ENCODE results near the gene ANKRD52. TPM values are rescaled to one million over a fixed set of nuclear protein-coding genes. Genes with fewer than 3 reads are reported as not detected.

ANKRD52 gene
- total RNA-seq, 4 donors from 2014 or later: 30.5 to 48.7 (median 36.6) TPM

GRCh38 chr12:56237552-56237951, 20.6 kb downstream of the ANKRD52 start:
- Histone ChIP-seq H3K4me1 (no peaks in the 10 kb centered on the region), H3K9me3 (no peaks in the 10 kb centered on the region), H3K27me3 (no peaks in the 10 kb centered on the region), H3K27ac (no peak overlapping the region), H3K36me3 (peaks cover 0 to 58% (median 0%) of the 10 kb centered on the region in 3 donors), H3K4me3 (no peak overlapping the region)
- no peak for DNase-seq
- TF ChIP-seq, protein P1, sequence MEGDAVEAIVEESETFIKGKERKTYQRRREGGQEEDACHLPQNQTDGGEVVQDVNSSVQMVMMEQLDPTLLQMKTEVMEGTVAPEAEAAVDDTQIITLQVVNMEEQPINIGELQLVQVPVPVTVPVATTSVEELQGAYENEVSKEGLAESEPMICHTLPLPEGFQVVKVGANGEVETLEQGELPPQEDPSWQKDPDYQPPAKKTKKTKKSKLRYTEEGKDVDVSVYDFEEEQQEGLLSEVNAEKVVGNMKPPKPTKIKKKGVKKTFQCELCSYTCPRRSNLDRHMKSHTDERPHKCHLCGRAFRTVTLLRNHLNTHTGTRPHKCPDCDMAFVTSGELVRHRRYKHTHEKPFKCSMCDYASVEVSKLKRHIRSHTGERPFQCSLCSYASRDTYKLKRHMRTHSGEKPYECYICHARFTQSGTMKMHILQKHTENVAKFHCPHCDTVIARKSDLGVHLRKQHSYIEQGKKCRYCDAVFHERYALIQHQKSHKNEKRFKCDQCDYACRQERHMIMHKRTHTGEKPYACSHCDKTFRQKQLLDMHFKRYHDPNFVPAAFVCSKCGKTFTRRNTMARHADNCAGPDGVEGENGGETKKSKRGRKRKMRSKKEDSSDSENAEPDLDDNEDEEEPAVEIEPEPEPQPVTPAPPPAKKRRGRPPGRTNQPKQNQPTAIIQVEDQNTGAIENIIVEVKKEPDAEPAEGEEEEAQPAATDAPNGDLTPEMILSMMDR (IDR thresholded peaks at IDR 0.05): no peak
- no peak for TF ChIP-seq POLR2A (IDR thresholded peaks at IDR 0.05)

GRCh38 chr12:56236985-56237384, 21.2 kb downstream of the ANKRD52 start:
- TF ChIP-seq, protein P1 (IDR thresholded peaks at IDR 0.05): no peak
- no peak for TF ChIP-seq POLR2A (IDR thresholded peaks at IDR 0.05)
- Histone ChIP-seq H3K27ac (no peak overlapping the region), H3K4me3 (no peak overlapping the region), H3K9me3 (no peaks in the 10 kb centered on the region), H3K36me3 (peaks cover 0 to 52% (median 0%) of the 10 kb centered on the region in 3 donors), H3K27me3 (no peaks in the 10 kb centered on the region), H3K4me1 (no peaks in the 10 kb centered on the region)
- DNase-seq: no peak

GRCh38 chr12:56236091-56236490, 22.1 kb downstream of the ANKRD52 start:
- H3K36me3 ChIP-seq: peaks cover 0 to 43% (median 0%) of the 10 kb centered on the region in 3 donors
- H3K9me3 ChIP-seq: no peaks in the 10 kb centered on the region
- no peak for DNase-seq
- TF ChIP-seq, protein P1 (IDR thresholded peaks at IDR 0.05): no peak
- TF ChIP-seq POLR2A (IDR thresholded peaks at IDR 0.05): no peak
- H3K4me3 ChIP-seq: no peak overlapping the region
- no peaks in the 10 kb centered on the region for H3K4me1 ChIP-seq
- no peak overlapping the region for H3K27ac ChIP-seq
- H3K27me3 ChIP-seq: no peaks in the 10 kb centered on the region

GRCh38 chr12:56234746-56235436, 23.3 kb downstream of the ANKRD52 start:
- Histone ChIP-seq H3K36me3 (peaks cover 0 to 31% (median 0%) of the 10 kb centered on the region in 3 donors), H3K9me3 (no peaks in the 10 kb centered on the region), H3K27me3 (no peaks in the 10 kb centered on the region), H3K27ac (no peak overlapping the region), H3K4me1 (no peaks in the 10 kb centered on the region), H3K4me3 (no peak overlapping the region)
- TF ChIP-seq, protein P1 (IDR thresholded peaks at IDR 0.05): no peak
- TF ChIP-seq POLR2A (IDR thresholded peaks at IDR 0.05): no peak
- no peak for DNase-seq

GRCh38 chr12:56231184-56231582, 27.0 kb downstream of the ANKRD52 start:
- peaks cover 0 to 8% (median 0%) of the 10 kb centered on the region in 4 donors for H3K4me1 ChIP-seq
- TF ChIP-seq, protein P1 (IDR thresholded peaks at IDR 0.05): no peak
- no peak for TF ChIP-seq POLR2A (IDR thresholded peaks at IDR 0.05)
- no peak for DNase-seq
- H3K36me3 ChIP-seq: peaks cover 0 to 8% (median 0%) of the 10 kb centered on the region in 3 donors
- H3K27ac ChIP-seq: peak overlapping the region in 3 of 4 donors; percentile 72 to 88 (median 85)
- H3K9me3 ChIP-seq: no peaks in the 10 kb centered on the region
- H3K4me3 ChIP-seq: peak overlapping the region in 3 of 4 donors; percentile 30 to 54 (median 51)
- H3K27me3 ChIP-seq: no peaks in the 10 kb centered on the region

Data from Peyer's patch (tissue), 4 donors.